ENCODE results near the gene GPR4.

Gene GPR4

GRCh38 chr19:45556835-45557234, 45.2 kb downstream of the GPR4 start:
- no peak for DNase-seq (ENCODE audit: low read depth in 1 of 2, low spot score in 1 of 2)

- DNase-seq (ENCODE audit: low read depth in 1 of 2, low spot score in 1 of 2), result no peak
Observed at GRCh38 chr19:45554481-45554880, 47.5 kb downstream of the GPR4 start.

DNA sequence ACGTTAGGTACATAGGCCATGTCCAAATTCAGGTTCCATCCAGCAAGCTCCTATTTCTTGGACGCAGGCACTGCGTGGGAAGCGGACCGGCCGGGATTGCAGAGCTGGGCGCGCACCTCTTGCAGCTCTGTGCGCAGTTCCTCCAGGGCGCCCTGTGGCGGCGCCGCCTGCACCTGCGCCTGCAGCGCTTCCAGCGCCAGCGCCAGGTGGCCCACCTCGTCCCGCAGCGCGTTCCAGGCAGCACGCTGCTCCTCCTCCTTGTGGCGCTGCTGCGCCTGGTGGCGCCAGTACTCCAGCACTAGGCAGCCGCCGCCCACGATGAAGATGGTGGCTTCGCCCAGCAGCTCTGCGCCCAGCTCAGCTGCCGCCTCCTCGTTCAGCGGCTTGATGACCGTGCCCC, 48.5 kb downstream of the GPR4 start:
- no peak for DNase-seq (ENCODE audit: low read depth in 1 of 2, low spot score in 1 of 2)

DNA sequence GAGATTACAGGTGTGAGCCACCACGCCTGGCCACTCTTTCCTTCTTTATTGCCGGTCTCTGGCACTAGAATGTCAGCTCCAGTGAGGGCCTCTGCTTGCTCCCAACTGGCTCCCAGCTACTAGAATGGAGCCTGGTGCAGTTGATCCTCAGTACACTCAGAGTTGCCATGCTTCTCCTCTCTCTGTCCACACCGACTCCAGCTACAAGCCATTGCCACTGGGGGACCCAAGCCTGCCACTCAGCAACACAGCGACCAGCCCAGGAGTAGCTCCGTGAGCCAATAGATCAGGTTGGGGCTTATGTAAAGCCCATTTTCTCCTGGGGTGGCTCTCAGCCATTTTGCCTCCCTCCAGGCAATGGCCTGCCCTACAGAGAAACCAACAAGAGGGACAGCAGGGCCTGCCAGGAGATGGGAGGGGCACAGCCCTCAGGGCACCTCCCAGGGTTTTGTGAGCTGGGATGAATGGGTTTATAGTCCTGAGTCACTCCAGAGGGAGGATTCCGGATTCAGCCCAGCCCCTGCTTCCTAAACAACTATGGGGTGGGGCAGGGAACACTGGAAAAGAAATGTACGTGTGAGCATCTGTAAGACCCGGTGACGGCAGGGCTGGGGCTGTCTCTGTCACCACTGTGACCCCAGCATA, 53.9 kb downstream of the GPR4 start:
- DNase-seq (ENCODE audit: low read depth in 1 of 2, low spot score in 1 of 2), result no peak

DNA sequence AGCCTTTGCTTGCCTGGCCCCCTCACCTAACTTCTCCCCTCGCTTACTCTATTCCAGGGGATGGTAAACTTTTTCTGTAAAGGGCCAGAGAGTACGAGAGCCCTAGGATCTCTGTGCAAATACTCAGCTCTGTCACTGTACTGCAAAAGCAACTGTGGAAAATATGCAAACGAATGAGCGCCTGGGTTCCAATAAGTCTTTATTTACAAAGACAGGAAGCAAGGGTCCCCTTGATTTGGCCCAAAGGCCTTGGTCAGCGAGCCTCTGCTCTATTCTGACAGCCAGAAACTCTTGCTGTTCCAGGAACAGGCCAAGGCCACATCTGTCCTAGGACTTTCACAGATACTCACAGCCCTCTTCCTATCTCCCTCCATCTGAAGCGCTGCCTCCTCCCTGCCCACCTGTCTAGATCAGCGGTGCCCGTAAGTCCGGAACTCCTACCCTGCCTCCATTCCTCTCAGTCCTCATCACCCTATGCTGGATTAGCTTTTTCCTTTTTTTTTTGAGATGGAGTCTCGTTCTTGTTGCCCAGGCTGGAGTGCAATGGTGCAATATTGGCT, 54.7 kb downstream of the GPR4 start:
- no peak for DNase-seq (ENCODE audit: low read depth in 1 of 2, low spot score in 1 of 2)

- DNase-seq (ENCODE audit: low read depth in 1 of 2, low spot score in 1 of 2), result no peak
Observed at GRCh38 chr19:45542234-45542668, 59.8 kb downstream of the GPR4 start.
